Hematopoietic multipotent progenitor cell (in vitro differentiated cells): ENCODE data around the gene MGLL. TPM values are rescaled to one million over a fixed set of nuclear protein-coding genes. Genes with fewer than 3 reads are reported as not detected.
A peak's percentile ranks its signal among the peaks of the same experiment; 100 is the strongest.
"Not testable (repeated sequence)": the region's sequence is repeated elsewhere in the genome, so short reads cannot be mapped to it uniquely, and the experiment has no call there.

Source experiments
- DNase-seq, 3 donors: peaks; one replicate each; pipeline ENCODE4 v3.0.0-alpha.2; 2011 to 2015; ENCODE audit warnings: low read depth in 2 of 3, low spot score in 2 of 3
- total RNA-seq: library from RNA; depleted of rRNA; stranded (reverse); fragments of >200 nt; gene quantifications from one replicate; pipeline ENCODE4 v1.2.3, GENCODE V29; 2012

Gene MGLL
- total RNA-seq, 1 donor: 52.2 TPM

GRCh38 chr3:127712881-127713771 is 109.2 kb downstream of the MGLL start:
- DNase-seq: no peak

- DNase-seq: no peak
Observed at GRCh38 chr3:127712461-127712860, 109.9 kb downstream of the MGLL start.

- no peak for DNase-seq
Observed at GRCh38 chr3:127711896-127712295, 110.4 kb downstream of the MGLL start.

GRCh38 chr3:127711021-127711695 is 111.2 kb downstream of the MGLL start:
- DNase-seq: no peak

- DNase-seq: no peak
Observed at GRCh38 chr3:127710155-127710941, 112.0 kb downstream of the MGLL start.

GRCh38 chr3:127709320-127710060 is 112.8 kb downstream of the MGLL start:
- no peak for DNase-seq

- DNase-seq: no peak
Observed at GRCh38 chr3:127708837-127709236, 113.5 kb downstream of the MGLL start.

GRCh38 chr3:127707851-127708411 is 114.4 kb downstream of the MGLL start:
- no peak for DNase-seq

- no peak for DNase-seq
Observed at GRCh38 chr3:127706785-127707351, 115.4 kb downstream of the MGLL start.

- DNase-seq: no peak
Observed at GRCh38 chr3:127706312-127706711, 116.0 kb downstream of the MGLL start.

GRCh38 chr3:127704840-127705239 is 117.5 kb downstream of the MGLL start:
- not testable (repeated sequence) for DNase-seq

GRCh38 chr3:127702151-127702578 is 120.2 kb downstream of the MGLL start:
- DNase-seq: peak in 2 of 3 donors; percentile 27 to 60

GRCh38 chr3:127701280-127701911 is 120.9 kb downstream of the MGLL start:
- no peak for DNase-seq

GRCh38 chr3:127700406-127700805 is 121.9 kb downstream of the MGLL start:
- DNase-seq: no peak

- DNase-seq: no peak
Observed at GRCh38 chr3:127699416-127700300, 122.7 kb downstream of the MGLL start.

GRCh38 chr3:127698691-127699415 is 123.5 kb downstream of the MGLL start:
- no peak for DNase-seq

GRCh38 chr3:127698286-127698685 is 124.0 kb downstream of the MGLL start:
- DNase-seq: no peak
